Measurements from ENCODE around the gene MGAT4C. TPM values are rescaled to one million over a fixed set of nuclear protein-coding genes. Genes with fewer than 3 reads are reported as not detected.

MGAT4C gene
- total RNA-seq, 1 experiment from 2014 or later: not detected

DNA sequence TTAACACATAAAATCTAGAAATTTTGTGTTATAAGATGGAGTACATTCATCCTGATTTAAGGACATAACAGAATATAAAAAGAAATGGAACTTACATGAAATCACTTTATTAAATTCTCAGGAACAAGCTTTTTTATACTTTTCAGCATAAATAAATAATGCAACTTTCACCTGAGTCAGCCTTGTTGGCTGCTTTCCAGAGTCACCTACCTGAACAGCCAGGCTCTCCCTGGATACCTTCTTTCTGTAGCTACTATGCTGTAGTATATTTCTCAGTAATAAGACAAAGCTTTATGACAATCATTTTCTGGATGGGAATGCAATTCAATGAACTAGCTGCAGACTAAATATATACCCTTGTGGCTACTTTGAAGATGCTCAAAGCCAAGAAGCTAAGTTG lies 270.2 kb downstream of the MGAT4C start:
- H2AFZ ChIP-seq (ENCODE audit: low read length): no peak overlapping the region
- DNase-seq: no peak
- H3K9me2 ChIP-seq (replicated peaks; ENCODE audit: insufficient read depth, low read length): no peaks in the 10 kb centered on the region
- no peak overlapping the region for H3K4me3 ChIP-seq (ENCODE audit: low read length)
- no peak overlapping the region for H3K4me2 ChIP-seq (ENCODE audit: low read depth, low read length, poor library complexity, severe bottlenecking)
- no peaks in the 10 kb centered on the region for H3K36me3 ChIP-seq (ENCODE audit: insufficient read depth, low read length)
- H4K20me1 ChIP-seq (ENCODE audit: insufficient read depth, low read depth, low read length): no peaks in the 10 kb centered on the region
- H3K9me3 ChIP-seq (ENCODE audit: low read length): peaks cover 9% of the 10 kb centered on the region; the same call in 1 of the 2 replicates
- H3K79me2 ChIP-seq (ENCODE audit: low read length): no peaks in the 10 kb centered on the region
- H3K27ac ChIP-seq (ENCODE audit: low read length): no peak overlapping the region
- H3K4me1 ChIP-seq (ENCODE audit: low read length): no peaks in the 10 kb centered on the region
- no peaks in the 10 kb centered on the region for H3K27me3 ChIP-seq (ENCODE audit: low read length)
- H3K9ac ChIP-seq (ENCODE audit: low read length): no peak overlapping the region

DNA sequence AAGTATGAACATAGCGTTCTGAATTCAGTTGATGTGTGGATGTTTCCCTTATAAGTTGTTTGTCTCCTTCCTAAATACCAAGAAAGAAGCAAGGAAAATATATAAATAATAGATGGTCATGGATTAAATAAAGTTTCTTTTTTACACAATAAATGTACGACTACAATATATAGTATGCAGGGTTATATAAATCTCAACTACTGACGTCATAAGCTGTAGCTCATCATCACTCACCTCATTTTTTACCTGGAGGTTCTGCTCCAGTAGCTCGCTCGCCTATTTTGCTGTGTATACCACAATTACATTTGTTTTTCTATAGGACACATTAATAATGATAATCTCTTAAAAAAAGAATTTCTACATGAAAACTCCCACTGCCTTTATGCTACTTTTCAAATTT lies 272.6 kb downstream of the MGAT4C start:
- H3K79me2 ChIP-seq (ENCODE audit: low read length): no peaks in the 10 kb centered on the region
- no peak overlapping the region for H2AFZ ChIP-seq (ENCODE audit: low read length)
- H3K4me3 ChIP-seq (ENCODE audit: low read length): no peak overlapping the region
- H4K20me1 ChIP-seq (ENCODE audit: insufficient read depth, low read depth, low read length): no peaks in the 10 kb centered on the region
- H3K9me2 ChIP-seq (replicated peaks; ENCODE audit: insufficient read depth, low read length): no peaks in the 10 kb centered on the region
- no peaks in the 10 kb centered on the region for H3K4me1 ChIP-seq (ENCODE audit: low read length)
- H3K4me2 ChIP-seq (ENCODE audit: low read depth, low read length, poor library complexity, severe bottlenecking): no peak overlapping the region
- no peak overlapping the region for H3K27ac ChIP-seq (ENCODE audit: low read length)
- no peaks in the 10 kb centered on the region; the same call in 1 of the 2 replicates for H3K9me3 ChIP-seq (ENCODE audit: low read length)
- no peak for DNase-seq
- H3K27me3 ChIP-seq (ENCODE audit: low read length): no peaks in the 10 kb centered on the region
- H3K36me3 ChIP-seq (ENCODE audit: insufficient read depth, low read length): no peaks in the 10 kb centered on the region
- H3K9ac ChIP-seq (ENCODE audit: low read length): no peak overlapping the region

DNA sequence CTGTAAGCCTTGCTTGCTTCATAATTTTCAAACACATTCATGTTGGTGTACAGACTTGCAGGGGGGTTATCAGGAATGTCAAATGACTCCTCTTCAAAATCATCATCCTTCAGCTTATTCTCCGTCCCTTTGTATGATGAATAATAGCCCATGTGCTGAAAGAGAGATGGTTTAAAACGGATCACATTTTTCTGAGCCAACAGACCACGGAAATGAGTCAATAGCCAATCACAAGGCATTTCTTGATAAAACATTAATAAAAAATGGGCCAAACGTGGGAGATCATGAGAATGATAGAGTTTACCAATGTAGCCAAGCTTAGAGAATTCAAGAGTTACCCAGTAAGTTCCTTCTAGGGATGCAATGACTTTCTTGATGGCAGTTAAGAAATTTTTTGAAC lies 276.6 kb downstream of the MGAT4C start:
- Histone ChIP-seq H3K27ac (ENCODE audit: low read length) (no peak overlapping the region), H3K4me1 (ENCODE audit: low read length) (no peaks in the 10 kb centered on the region), H3K36me3 (ENCODE audit: insufficient read depth, low read length) (no peaks in the 10 kb centered on the region), H3K4me3 (ENCODE audit: low read length) (no peak overlapping the region), H3K27me3 (ENCODE audit: low read length) (no peaks in the 10 kb centered on the region), H3K79me2 (ENCODE audit: low read length) (no peaks in the 10 kb centered on the region), H3K9me2 (replicated peaks; ENCODE audit: insufficient read depth, low read length) (no peaks in the 10 kb centered on the region), H2AFZ (ENCODE audit: low read length) (0 out of 2 replicates have a peak overlapping the region, but pooled peaks have one; percentile 58), H3K9ac (ENCODE audit: low read length) (no peak overlapping the region), H3K9me3 (ENCODE audit: low read length) (peaks cover 4% of the 10 kb centered on the region; the same call in 1 of the 2 replicates), H3K4me2 (ENCODE audit: low read depth, low read length, poor library complexity, severe bottlenecking) (no peak overlapping the region), H4K20me1 (ENCODE audit: insufficient read depth, low read depth, low read length) (no peaks in the 10 kb centered on the region)
- DNase-seq: no peak

DNA sequence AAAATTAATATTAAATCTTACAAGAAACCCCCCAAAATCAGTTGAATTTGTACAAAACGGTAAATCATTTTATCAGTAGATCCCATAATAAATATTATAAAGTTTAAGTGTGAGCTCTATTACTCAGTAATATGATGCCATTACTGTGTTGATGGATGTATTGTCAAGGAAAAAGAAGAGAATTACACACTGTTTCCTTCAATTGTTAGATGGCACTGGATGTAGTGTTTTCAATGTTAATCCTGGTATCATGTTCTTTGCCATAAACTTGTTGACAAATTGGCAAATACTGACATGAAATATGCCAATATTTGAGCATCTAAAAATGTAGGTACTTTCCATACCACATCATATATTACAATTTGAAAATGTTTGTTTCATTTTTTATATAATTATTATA lies 280.5 kb downstream of the MGAT4C start:
- no peaks in the 10 kb centered on the region for H3K9me2 ChIP-seq (replicated peaks; ENCODE audit: insufficient read depth, low read length)
- no peak overlapping the region for H3K27ac ChIP-seq (ENCODE audit: low read length)
- no peak overlapping the region for H3K4me3 ChIP-seq (ENCODE audit: low read length)
- H3K4me2 ChIP-seq (ENCODE audit: low read depth, low read length, poor library complexity, severe bottlenecking): no peak overlapping the region
- H3K4me1 ChIP-seq (ENCODE audit: low read length): no peaks in the 10 kb centered on the region
- H3K79me2 ChIP-seq (ENCODE audit: low read length): no peaks in the 10 kb centered on the region
- peaks cover 18% of the 10 kb centered on the region for H3K9me3 ChIP-seq (ENCODE audit: low read length)
- H3K9ac ChIP-seq (ENCODE audit: low read length): no peak overlapping the region
- DNase-seq: no peak
- H4K20me1 ChIP-seq (ENCODE audit: insufficient read depth, low read depth, low read length): no peaks in the 10 kb centered on the region
- H3K36me3 ChIP-seq (ENCODE audit: insufficient read depth, low read length): no peaks in the 10 kb centered on the region
- H2AFZ ChIP-seq (ENCODE audit: low read length): no peak overlapping the region
- no peaks in the 10 kb centered on the region for H3K27me3 ChIP-seq (ENCODE audit: low read length)

DNA sequence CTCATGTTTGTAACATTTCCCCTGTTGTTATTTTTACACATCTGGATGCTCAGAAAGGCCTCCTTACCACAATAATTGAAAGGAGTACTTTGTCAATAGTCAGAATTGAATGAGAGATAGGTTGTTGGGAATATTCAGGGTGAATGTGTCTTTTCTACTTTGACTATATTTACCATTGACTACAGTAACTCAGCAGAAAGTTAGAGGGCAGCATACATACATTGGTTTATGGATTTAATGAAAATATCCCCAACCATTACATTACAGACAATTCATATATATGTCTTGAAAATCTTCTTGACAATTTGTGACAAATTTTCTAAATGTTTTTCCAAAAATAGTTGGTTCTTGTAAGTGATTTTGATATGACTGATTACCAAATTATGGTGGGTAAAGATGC lies 284.4 kb downstream of the MGAT4C start:
- no peaks in the 10 kb centered on the region for H3K79me2 ChIP-seq (ENCODE audit: low read length)
- no peak for DNase-seq
- no peak overlapping the region for H3K9ac ChIP-seq (ENCODE audit: low read length)
- no peak overlapping the region for H3K4me2 ChIP-seq (ENCODE audit: low read depth, low read length, poor library complexity, severe bottlenecking)
- no peaks in the 10 kb centered on the region for H3K36me3 ChIP-seq (ENCODE audit: insufficient read depth, low read length)
- no peaks in the 10 kb centered on the region for H3K4me1 ChIP-seq (ENCODE audit: low read length)
- no peak overlapping the region for H3K27ac ChIP-seq (ENCODE audit: low read length)
- no peak overlapping the region for H3K4me3 ChIP-seq (ENCODE audit: low read length)
- H2AFZ ChIP-seq (ENCODE audit: low read length): no peak overlapping the region
- peaks cover 21% of the 10 kb centered on the region for H3K9me3 ChIP-seq (ENCODE audit: low read length)
- H3K27me3 ChIP-seq (ENCODE audit: low read length): no peaks in the 10 kb centered on the region
- H3K9me2 ChIP-seq (replicated peaks; ENCODE audit: insufficient read depth, low read length): no peaks in the 10 kb centered on the region
- H4K20me1 ChIP-seq (ENCODE audit: insufficient read depth, low read depth, low read length): no peaks in the 10 kb centered on the region

DNA sequence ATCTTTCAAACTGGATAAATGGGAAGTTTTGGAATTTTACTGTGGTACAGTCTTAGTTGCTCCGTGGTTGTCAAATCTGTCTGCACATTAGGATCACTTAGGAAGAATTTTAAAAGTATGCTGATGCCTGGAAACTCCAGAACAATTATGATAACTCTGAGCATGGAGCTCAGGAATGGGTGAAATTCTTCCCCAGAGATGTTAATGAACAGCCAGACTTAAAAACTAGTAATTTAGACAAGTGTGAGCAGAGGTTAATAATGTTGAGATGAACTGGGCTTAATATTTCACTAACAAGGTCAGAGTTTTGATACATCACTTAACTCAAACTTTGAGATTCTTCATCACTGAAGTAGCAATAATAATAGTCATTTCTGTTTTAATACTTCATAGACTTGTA lies 287.6 kb downstream of the MGAT4C start:
- no peaks in the 10 kb centered on the region for H3K27me3 ChIP-seq (ENCODE audit: low read length)
- no peak overlapping the region for H3K4me2 ChIP-seq (ENCODE audit: low read depth, low read length, poor library complexity, severe bottlenecking)
- no peaks in the 10 kb centered on the region for H4K20me1 ChIP-seq (ENCODE audit: insufficient read depth, low read depth, low read length)
- no peak overlapping the region for H3K27ac ChIP-seq (ENCODE audit: low read length)
- no peaks in the 10 kb centered on the region for H3K79me2 ChIP-seq (ENCODE audit: low read length)
- no peak overlapping the region for H3K4me3 ChIP-seq (ENCODE audit: low read length)
- no peaks in the 10 kb centered on the region for H3K4me1 ChIP-seq (ENCODE audit: low read length)
- no peaks in the 10 kb centered on the region for H3K36me3 ChIP-seq (ENCODE audit: insufficient read depth, low read length)
- H3K9me3 ChIP-seq (ENCODE audit: low read length): peaks cover 15% of the 10 kb centered on the region
- no peak overlapping the region for H2AFZ ChIP-seq (ENCODE audit: low read length)
- no peak overlapping the region for H3K9ac ChIP-seq (ENCODE audit: low read length)
- H3K9me2 ChIP-seq (replicated peaks; ENCODE audit: insufficient read depth, low read length): no peaks in the 10 kb centered on the region
- DNase-seq: no peak

DNA sequence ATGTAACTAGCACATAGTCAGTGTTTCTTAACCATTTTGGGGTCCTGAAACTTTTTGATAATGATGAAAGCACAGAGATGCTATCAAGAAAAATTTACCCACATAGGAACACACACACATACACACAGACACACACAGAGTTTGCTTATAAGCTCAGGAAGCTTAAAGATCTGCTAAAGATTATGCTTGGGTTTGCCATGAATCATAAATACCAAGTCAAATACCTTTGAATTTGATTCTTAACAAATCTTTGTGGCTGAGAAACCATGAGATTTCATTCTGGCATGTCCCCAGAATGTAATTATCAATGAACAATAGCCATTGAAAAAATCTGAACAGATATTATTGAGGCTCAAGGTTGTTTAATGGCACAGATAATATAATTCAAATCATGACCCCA lies 292.9 kb downstream of the MGAT4C start:
- H3K4me2 ChIP-seq (ENCODE audit: low read depth, low read length, poor library complexity, severe bottlenecking): no peak overlapping the region
- peaks cover 13% of the 10 kb centered on the region for H3K9me3 ChIP-seq (ENCODE audit: low read length)
- DNase-seq: no peak

DNA sequence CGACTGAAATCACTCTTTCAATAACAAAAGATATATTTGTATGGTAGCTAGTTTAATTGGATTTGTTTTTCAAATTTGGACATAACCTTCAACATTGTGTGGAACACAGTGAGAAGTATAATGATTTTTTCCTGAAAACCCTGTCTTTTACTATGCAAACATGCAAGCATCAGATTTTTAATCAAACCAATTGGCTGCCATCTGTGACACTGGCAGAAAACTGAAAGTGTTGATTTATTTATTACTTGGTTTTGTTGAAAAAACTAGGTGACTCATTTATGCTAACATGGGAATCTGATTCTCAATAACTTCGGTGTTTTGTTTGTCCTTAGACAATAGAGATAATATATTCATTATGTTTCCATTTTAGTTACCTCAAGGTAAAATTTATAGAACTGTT lies 300.1 kb downstream of the MGAT4C start:
- no peak overlapping the region for H2AFZ ChIP-seq (ENCODE audit: low read length)
- H3K9me2 ChIP-seq (replicated peaks; ENCODE audit: insufficient read depth, low read length): no peaks in the 10 kb centered on the region
- no peaks in the 10 kb centered on the region for H3K79me2 ChIP-seq (ENCODE audit: low read length)
- H3K36me3 ChIP-seq (ENCODE audit: insufficient read depth, low read length): no peaks in the 10 kb centered on the region
- no peak overlapping the region for H3K4me3 ChIP-seq (ENCODE audit: low read length)
- H3K4me2 ChIP-seq (ENCODE audit: low read depth, low read length, poor library complexity, severe bottlenecking): no peak overlapping the region
- H3K9ac ChIP-seq (ENCODE audit: low read length): no peak overlapping the region
- H3K9me3 ChIP-seq (ENCODE audit: low read length): peaks cover 8% of the 10 kb centered on the region
- no peak for DNase-seq
- no peaks in the 10 kb centered on the region for H4K20me1 ChIP-seq (ENCODE audit: insufficient read depth, low read depth, low read length)
- H3K27ac ChIP-seq (ENCODE audit: low read length): no peak overlapping the region
- H3K4me1 ChIP-seq (ENCODE audit: low read length): no peaks in the 10 kb centered on the region
- H3K27me3 ChIP-seq (ENCODE audit: low read length): no peaks in the 10 kb centered on the region

More for the DNA sequence above, 292.9 kb downstream of the MGAT4C start:
- Histone ChIP-seq H3K9ac (ENCODE audit: low read length) (no peak overlapping the region), H3K4me1 (ENCODE audit: low read length) (no peaks in the 10 kb centered on the region), H3K27ac (ENCODE audit: low read length) (no peak overlapping the region), H3K9me2 (replicated peaks; ENCODE audit: insufficient read depth, low read length) (no peaks in the 10 kb centered on the region), H3K27me3 (ENCODE audit: low read length) (no peaks in the 10 kb centered on the region), H2AFZ (ENCODE audit: low read length) (no peak overlapping the region), H3K36me3 (ENCODE audit: insufficient read depth, low read length) (no peaks in the 10 kb centered on the region), H3K4me3 (ENCODE audit: low read length) (no peak overlapping the region), H3K79me2 (ENCODE audit: low read length) (no peaks in the 10 kb centered on the region), H4K20me1 (ENCODE audit: insufficient read depth, low read depth, low read length) (no peaks in the 10 kb centered on the region)

DNA sequence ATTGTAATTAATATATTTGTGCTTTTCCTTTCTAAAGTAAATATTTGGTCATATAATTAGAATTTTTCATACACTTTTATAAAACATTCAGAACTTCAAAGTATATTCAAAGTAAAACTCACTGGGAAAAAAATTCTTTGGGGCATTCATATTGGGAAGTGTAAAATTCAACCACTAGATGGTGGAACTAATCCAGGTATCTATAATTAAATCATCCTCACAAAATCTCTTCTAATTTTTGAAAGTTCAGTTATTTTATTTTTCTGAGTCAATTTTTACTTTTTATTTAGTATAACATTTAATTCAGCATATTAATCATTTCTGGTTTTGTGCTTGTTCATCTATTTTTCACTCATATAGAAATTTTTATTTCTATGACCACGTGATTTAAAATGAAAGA lies 301.1 kb downstream of the MGAT4C start:
- H2AFZ ChIP-seq (ENCODE audit: low read length): no peak overlapping the region
- no peak for DNase-seq
- no peak overlapping the region for H3K27ac ChIP-seq (ENCODE audit: low read length)
- H3K4me3 ChIP-seq (ENCODE audit: low read length): no peak overlapping the region
- H3K9me2 ChIP-seq (replicated peaks; ENCODE audit: insufficient read depth, low read length): no peaks in the 10 kb centered on the region
- H3K36me3 ChIP-seq (ENCODE audit: insufficient read depth, low read length): no peaks in the 10 kb centered on the region
- no peaks in the 10 kb centered on the region for H3K79me2 ChIP-seq (ENCODE audit: low read length)
- H3K27me3 ChIP-seq (ENCODE audit: low read length): no peaks in the 10 kb centered on the region
- no peak overlapping the region for H3K9ac ChIP-seq (ENCODE audit: low read length)
- no peak overlapping the region for H3K4me2 ChIP-seq (ENCODE audit: low read depth, low read length, poor library complexity, severe bottlenecking)
- no peaks in the 10 kb centered on the region for H4K20me1 ChIP-seq (ENCODE audit: insufficient read depth, low read depth, low read length)
- no peaks in the 10 kb centered on the region; the same call in 1 of the 2 replicates for H3K9me3 ChIP-seq (ENCODE audit: low read length)
- no peaks in the 10 kb centered on the region for H3K4me1 ChIP-seq (ENCODE audit: low read length)
